Stimulated activated CD4-positive, alpha-beta T cell treated with anti-CD3 and anti-CD28 coated beads, Interleukin-4, amount 100 ng/mL, for 1 hour (primary cell): ENCODE results near the gene SLC22A7.

Experiments
- DNase-seq: peaks from one replicate; pipeline ENCODE4 v3.0.0-alpha.2; 2020

The SLC22A7 gene

DNA sequence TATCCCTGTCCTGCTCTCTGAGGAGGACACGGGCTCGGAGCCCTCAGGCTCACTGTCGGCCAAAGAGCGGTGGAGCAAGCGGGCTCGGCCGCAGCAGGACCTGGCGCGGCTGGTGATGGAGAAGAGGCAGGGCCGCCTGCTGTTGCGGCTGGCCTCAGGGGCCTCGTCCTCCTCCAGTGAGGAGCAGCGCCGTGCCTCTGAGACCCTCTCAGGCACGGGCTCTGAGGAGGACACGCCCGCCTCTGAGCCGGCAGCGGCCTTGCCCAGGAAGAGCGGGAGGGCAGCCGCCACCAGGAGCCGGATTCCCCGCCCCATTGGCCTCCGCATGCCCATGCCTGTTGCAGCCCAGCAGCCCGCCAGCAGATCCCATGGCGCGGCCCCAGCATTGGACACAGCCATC is 14.2 kb upstream of the SLC22A7 start:
- no peak for DNase-seq

DNA sequence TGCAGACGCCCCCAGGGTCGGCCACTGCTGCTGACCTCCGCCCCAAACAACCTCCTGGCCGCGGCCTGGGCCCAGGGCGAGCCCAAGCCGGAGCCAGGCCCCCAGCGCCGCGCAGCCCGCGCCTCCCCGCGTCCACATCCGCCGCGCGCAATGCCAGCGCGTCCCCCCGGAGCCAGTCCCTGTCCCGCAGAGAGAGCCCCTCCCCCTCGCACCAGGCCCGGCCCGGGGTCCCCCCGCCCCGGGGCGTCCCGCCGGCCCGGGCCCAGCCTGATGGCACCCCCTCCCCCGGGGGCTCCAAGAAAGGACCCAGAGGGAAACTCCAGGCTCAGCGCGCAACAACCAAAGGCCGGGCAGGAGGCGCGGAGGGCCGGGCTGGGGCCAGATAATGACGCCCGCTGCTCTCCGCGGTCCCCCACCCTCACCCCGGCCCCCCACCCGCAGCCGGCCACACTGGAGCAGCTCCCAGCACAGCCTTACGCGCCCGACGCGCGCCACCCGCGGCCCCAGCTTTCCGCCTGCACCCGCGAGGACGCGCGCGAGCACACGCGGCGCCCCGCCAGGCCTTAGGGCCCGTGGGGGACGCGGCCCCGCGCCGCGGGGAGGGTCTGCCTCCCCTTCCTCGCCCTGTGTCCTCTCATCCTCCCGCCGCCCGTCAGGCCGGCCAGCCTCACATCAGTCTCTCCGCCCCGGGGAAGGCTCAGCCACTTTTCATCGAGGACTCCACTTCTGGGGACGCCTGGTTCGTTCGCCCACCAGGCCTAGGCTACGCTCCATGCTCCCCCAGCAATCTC is 12.9 kb upstream of the SLC22A7 start:
- DNase-seq, result no peak

DNA sequence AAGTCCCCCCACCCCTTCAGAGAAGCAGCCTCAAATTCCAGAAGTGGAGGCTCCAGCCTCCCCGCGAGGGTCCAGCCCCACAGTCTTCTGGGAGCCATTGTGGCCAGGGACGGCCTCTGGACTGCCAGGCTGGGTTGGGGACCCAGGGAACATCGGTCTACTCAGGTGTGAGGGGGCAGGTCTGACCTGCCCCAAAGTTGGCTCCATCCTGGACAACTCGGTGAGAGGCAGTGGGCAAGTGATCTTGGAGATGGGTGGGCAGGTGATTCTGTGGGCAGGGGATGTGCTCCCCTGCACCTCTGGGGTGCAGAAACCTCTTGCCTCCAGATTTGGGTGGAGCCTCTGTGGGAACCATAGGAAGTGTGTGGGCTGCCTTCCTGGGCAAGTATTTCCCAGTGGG is 12.2 kb upstream of the SLC22A7 start:
- no peak for DNase-seq

DNA sequence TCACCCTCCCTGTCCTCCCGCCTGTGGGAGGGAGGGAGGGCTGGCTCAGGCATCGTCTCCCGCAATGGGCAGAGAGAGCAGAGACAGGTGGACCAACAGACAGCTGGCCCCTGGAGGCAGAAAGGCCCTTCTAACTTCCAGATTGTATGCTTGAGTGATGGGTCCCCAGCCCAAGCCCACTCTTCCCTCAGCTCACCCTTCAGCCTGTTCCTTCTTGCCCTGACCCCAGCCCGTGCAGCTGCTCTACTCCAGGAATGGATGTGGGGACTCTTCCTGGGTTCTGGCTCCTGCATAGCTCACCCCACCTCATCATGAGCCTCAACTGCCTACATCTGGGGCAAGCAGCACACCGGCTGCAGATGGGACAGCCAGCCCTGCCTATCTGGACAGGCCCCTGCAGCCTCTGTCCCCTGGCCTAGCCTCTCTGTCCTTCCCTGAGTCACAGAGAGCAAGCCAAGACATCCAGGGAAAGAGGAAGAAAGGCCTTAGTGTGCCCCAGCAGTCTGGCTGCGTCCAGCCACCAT is 11.5 kb upstream of the SLC22A7 start:
- no peak for DNase-seq

DNA sequence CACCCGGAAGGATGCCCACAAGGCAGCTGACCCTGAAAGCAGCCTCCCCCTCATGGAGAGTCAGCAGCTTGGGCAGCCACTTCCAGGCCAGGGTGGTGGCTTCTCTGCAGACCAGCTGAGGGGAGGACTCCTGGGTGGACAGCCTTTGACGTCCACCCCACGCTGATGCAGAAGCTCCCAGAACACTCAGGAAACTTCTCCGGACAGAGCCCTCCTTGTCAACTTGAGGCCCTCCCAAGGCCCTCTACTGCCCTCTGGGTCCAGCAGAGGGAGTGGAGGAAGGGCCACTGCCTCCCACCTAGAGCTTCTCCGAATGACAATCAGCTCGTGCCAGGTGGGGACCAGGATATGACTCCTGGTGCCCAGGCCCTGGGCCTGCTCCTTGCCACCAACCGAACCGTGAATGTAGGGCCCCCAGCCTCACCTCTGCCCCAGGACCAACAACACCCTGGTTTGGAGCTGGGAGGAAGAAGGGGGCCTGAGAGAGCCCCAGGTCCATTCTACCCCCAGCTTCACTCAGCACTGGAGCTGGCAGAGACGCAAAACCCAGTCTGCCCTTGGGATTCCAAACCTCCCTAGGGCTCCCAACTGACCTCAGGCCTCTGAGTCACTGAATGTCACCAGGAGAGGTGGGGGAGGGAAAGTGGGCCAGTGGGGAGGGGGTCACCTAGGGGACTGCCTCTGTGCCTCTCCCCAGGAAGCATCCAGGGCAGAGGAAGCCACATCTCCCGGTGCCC is 10.9 kb upstream of the SLC22A7 start:
- no peak for DNase-seq

DNA sequence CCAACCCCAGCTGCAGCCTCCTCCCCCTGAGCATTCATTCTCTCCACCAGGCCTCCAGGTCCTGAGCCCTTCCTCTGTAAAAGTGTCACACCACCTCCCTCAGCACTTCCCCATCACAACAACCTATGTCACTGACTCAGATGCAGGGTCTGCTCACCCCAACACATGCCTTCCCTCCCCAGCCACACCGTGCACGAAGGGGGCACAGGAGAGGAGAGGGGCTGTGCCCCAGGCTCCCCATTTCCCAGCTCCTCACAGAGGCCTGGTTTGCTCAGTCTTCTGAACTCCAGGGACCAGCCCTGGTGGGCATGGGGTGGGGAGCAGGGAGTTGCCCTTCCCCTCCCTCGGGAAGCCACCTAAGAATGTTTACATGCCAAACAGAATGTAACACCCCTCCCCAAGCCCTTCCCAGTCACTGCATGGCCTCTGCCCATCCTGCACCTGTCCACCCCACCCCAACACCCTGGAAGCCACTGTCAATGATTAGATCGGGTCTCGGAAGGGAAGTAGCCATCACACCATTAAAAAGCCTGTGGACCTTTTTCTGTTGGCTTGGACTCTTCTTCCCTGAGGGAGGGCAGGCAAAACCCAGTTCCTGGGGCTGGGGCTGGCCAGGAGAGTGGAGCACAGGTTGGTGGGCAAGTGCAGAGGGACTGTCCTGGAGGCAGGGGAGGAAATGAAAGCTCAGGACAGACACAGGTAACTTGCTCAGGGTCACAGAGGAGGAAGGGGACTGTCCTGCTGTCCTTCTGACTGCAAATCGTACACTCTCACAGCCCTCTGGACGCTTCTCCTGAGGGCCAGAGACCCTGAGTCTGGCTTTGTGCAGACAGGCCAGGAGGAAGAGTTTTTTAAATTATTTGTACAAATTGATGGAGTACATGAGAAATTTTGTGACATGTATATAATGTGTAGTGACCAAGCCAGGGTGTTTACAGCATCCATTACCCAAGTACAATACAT is 10.1 kb upstream of the SLC22A7 start:
- no peak for DNase-seq

DNA sequence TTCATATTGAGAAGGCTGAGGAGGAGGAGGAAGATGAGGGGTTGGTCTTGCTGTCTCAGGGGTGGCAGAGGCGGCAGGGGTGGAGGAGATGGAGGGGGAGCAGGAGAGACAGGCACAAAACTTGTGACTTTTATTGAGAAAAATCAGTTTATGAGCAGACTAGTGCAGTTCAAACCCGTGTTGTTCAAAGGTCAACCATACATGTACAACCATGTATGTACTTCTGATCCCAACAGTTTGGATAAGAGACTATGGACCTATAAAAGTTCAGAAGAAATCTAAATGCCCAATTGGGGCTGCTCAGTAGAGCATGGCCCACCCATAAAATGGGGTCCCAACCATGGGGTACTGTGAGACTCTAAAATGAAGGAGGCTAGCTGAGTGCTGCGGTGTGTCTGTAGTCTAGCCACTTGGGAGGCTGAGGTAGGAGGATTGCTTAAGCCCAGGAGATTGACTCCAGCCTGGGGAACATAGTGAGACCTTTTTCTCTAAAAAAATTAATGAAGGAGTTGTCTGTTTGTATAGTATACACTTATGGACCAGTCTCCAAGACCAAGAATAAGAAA is 7.6 kb upstream of the SLC22A7 start:
- no peak for DNase-seq

DNA sequence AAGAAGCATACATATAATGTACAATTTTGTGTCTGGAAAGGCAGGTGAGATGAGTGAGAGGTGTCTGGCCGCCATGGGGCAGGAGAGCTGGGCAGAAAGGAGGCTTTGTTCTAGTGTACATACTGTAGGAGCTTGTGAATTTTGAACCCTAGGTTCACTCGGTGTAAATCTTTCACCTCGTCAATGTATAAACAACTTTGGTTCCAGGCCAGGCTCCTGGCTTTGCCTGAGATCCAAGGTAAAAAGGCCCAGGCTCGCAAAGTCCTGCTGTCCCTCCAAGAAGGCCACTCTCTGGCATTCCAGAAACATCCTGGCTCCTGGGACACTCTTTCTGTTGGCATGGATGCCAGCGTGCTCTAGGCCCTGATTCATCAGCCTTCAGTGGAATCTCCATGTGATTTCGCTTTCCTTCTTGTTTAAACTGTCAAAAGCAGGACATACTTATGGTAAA is 7.1 kb upstream of the SLC22A7 start:
- DNase-seq, result no peak

DNA sequence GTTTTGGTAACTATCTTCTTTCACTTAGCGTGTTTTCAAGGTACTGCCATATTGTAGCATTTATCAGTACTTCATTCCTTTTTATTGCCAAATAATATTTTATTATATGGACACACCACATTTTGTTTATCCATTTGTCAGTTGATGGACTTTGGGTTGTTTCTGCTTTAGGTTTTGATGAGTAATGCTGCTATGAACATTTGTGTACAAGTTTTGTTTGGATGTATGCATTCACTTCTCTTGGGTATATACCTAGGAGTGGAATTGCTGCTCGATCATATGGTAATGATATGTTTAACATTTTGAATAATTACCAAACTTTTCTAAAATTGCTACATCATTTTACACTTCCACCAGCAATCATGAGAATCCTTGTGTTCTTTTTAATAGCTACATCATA is 6.4 kb upstream of the SLC22A7 start:
- DNase-seq, result no peak

DNA sequence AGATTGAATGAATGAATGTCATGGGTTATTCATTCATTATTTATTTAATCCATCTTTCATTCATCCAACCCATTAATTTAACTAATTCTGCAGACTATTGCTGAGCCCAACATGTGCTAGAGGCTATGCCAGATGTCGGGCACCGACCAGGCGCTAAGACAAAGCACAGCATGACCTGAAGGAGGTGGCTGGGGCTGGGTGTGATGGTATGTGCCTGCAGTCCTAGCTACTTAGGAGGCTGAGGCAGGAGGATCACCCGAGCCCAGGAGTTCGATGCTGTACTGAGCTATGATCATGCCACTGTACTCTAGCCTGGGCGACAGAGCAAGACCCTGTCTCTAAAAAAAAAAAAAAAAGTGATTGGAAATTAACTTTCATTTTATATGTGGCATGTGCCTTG is 5.7 kb upstream of the SLC22A7 start:
- no peak for DNase-seq

DNA sequence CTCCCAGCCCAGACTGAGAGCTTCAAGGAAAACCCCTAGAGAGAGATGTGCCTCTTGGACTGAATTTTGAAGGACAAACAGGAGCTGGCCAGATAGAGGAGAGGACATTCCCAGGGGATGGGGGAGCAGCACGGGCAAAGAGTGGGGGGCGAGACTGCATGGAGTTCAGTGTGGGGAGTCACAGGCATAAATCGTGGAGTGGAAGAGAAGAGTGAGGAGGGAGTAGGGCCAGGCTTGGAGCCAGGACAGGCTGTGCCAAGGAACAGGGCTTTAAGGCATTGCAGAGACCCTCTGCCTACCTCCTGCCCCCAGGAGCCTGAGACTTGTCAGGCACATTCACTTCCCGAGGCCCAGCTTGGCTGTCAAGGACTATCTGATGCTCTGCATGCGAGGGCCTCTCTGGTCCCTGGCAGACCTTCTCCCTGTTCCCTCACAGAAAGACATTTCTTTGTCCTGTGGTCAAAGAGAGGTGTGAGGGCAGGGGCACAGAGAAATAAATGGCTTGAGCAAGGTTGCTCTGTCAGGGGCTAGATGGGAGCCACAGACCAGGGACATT is 5.2 kb upstream of the SLC22A7 start:
- DNase-seq, result no peak

DNA sequence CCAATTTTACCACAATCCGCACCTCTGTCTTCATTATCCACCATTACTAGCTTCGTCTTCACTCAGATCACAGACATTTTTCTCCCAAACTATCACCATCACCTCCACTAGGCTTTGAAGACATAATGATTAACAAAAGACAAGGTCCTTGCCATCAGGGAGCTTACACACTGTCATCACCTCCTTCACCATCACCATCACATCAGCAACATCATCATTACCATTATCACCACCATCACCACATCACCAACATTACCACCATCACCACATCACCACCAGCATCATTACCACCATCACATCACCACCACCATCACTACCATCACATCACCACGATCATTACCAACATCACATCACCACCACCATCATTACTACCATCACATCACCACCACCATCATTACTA is 4.4 kb upstream of the SLC22A7 start:
- no peak for DNase-seq

DNA sequence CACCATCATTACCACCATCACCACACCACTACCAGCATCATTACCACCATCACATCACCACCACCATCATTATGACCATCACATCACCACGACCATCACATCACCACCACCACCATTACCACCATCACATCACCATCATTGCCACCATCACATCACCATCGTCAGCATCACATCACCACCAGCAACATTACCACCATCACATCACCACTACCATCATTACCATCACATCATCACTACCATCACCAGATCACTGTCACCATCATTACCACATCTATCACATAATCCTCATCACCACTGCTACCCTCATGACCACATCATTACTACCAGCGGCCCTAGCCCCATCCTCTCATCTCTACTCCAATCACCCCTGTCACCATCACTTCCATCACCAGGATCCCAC is 3.5 kb upstream of the SLC22A7 start:
- no peak for DNase-seq

DNA sequence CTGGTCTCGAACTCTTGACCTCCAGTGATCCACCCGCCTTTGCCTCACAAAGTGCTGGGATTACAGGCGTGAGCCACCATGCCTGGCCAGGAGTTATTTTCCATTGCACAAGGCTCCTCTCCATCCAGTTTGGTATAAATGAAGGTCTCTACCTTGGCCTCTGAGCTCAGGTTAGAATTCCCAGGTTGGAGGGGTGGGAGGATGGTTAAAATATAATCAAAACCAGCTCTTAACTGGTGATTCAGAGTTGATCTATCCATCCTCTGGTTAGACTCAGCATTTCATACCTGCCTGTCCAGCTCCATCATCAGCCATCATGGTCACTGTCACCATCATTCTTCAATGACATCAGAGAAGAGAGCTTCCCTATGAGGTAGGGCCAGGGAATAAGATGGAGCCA is 2.6 kb upstream of the SLC22A7 start:
- no peak for DNase-seq

DNA sequence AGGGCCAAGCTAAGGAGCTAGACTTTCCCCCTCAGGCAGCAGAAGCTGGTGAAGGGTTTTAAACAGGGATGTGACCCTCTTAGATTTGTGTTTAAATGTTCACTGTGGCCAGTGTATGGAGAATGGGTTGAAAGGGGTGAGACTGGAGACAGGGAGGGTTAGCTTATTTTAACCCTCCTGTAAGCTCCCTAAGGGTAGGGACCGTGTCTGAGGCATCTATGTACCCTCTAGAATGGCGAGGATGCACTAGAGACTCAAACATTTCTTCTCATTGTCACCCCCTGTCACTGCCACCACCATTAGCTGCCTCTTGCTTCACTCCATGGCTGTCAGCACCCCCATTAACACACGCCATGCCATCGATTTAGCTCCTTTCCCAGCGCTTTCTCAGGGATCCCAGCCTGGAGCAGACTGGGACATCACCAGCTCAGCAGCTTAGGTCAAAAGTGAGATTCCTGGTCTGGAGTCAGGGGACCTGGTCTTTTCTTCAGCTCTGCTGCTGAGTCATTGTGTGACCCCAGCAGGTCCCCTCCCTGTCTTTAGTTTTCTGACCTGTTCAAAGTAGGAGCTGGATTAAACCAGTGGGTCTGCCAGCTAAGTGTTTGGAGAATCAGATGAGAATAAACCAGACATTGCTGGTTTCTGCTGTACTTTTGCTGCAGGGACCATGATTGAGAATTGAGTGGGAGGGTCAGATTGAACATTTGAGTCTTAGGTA is 1.1 kb upstream of the SLC22A7 start:
- no peak for DNase-seq

DNA sequence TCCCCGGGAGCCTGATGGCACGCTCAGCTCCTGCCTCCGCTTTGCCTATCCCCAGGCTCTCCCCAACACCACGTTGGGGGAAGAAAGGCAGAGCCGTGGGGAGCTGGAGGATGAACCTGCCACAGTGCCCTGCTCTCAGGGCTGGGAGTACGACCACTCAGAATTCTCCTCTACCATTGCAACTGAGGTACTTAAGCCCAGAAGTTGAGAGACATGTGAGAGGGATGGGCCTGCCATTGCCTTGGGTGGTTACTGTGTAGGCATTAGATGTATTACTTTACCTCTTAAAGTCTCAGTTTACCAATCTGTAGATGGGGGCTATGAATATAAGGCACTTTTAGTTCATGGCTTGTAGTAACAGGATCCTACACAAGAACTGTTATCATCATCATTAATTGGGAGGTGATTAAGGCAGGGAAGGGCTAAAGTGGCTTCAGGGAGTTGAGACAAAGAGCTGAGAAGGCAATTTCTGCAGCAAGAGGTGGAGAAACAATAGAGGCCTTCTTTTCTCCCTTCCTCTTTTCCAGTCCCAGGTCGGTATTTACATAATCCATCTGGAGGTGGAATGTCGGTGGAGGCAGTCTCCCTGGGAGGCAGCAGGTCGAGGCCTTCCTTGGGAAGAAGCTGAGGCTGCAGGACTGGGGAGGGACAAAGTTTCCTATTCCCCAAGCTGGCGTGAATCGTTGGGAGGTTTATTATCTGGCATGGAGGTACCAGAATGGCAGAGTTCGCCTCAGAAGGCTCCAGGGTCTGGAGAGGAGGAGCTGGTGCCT is 691 bp downstream of the SLC22A7 start:
- no peak for DNase-seq

DNA sequence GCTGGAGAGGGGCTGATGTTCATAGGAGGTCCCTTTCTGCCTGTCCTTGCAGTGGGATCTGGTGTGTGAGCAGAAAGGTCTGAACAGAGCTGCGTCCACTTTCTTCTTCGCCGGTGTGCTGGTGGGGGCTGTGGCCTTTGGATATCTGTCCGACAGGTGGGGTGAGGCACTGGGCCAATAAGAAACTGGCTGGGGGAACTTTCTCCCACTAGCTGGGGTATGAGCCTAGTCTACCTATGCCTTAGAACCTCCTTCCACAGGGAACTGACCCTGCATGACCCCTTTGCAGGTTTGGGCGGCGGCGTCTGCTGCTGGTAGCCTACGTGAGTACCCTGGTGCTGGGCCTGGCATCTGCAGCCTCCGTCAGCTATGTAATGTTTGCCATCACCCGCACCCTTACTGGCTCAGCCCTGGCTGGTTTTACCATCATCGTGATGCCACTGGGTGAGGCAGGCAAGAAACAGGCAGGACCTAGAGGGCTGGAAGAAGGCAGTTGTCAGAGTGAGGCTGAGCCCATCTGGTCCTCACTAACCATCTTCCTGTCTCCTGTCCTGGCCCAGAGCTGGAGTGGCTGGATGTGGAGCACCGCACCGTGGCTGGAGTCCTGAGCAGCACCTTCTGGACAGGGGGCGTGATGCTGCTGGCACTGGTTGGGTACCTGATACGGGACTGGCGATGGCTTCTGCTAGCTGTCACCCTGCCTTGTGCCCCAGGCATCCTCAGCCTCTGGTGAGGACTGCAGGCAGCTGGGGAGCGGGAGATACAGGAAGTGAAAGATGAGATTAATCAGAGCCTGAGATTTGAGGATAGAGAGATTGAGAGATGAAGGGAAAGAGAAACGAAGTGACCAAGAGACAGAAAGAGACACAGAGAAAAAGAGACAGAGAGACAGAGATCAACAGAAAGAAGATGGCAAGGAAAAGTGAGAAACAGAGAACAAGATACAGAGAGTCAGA is 1.6 kb downstream of the SLC22A7 start:
- DNase-seq, result no peak

DNA sequence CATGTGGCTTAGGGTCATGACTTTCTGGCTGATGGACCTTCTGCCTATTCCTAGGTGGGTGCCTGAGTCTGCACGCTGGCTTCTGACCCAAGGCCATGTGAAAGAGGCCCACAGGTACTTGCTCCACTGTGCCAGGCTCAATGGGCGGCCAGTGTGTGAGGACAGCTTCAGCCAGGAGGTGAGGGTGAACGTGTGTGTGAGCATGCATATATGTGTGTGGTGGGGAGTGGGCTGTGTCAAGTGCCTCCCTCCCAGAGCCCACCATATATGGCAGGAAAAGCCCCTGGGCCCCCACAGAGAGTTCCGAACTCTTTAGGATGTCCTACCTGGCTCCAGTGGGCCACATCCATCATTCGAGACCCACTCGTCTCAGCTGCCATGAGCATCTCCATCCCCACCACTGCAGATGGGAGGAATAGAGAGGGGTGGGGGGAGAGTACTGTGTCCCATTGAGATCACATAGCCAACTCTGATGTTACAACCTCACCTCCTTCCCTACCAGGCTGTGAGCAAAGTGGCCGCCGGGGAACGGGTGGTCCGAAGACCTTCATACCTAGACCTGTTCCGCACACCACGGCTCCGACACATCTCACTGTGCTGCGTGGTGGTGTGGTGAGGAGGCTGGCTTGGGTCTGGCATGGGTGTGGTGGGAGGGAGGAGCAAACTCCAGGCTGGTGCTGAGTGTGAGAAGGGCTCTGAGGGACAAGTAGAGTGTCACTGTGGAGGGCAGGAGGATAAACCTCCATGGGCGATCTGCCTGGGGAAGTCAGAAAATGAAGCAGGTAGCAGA is 3.2 kb downstream of the SLC22A7 start:
- DNase-seq, result no peak

DNA sequence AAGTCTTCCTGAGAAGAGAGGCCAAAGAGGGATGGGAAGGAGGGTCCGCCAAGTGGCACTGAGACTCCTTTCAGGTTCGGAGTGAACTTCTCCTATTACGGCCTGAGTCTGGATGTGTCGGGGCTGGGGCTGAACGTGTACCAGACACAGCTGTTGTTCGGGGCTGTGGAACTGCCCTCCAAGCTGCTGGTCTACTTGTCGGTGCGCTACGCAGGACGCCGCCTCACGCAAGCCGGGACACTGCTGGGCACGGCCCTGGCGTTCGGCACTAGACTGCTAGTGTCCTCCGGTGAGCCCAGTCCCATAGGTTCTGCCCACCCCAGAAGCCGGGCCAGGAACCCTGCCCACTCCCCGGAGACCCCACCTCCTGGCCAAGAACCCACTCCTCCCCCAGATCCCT is 4.1 kb downstream of the SLC22A7 start:
- DNase-seq, result no peak
